ENCODE results near the gene DMD.
"Not testable (repeated sequence)": the region's sequence is repeated elsewhere in the genome, so short reads cannot be mapped to it uniquely, and the experiment has no call there.

Gene DMD

GRCh38 chrX:31377821-31378220 is 1833.5 kb downstream of the DMD start:
- DNase-seq = not testable (repeated sequence)

GRCh38 chrX:31376408-31377022 is 1834.8 kb downstream of the DMD start:
- no peak for DNase-seq

- DNase-seq = no peak
Measured at GRCh38 chrX:31374786-31375185, 1836.6 kb downstream of the DMD start.

GRCh38 chrX:31371956-31372355 is 1839.4 kb downstream of the DMD start:
- no peak for DNase-seq

GRCh38 chrX:31367816-31368215 is 1843.5 kb downstream of the DMD start:
- no peak for DNase-seq

GRCh38 chrX:31366041-31366440 is 1845.3 kb downstream of the DMD start:
- DNase-seq = no peak

- DNase-seq = no peak
Measured at GRCh38 chrX:31356275-31357212, 1854.8 kb downstream of the DMD start.

- DNase-seq = no peak
Measured at GRCh38 chrX:31355206-31355955, 1856.0 kb downstream of the DMD start.

- DNase-seq = no peak
Measured at GRCh38 chrX:31353095-31353494, 1858.3 kb downstream of the DMD start.

- DNase-seq = no peak
Measured at GRCh38 chrX:31350808-31351074, 1860.6 kb downstream of the DMD start.

- DNase-seq = no peak
Measured at GRCh38 chrX:31349515-31349914, 1861.8 kb downstream of the DMD start.

GRCh38 chrX:31340587-31340986 is 1870.8 kb downstream of the DMD start:
- no peak for DNase-seq

GRCh38 chrX:31338991-31339350 is 1872.4 kb downstream of the DMD start:
- DNase-seq = no peak

GRCh38 chrX:31337332-31337731 is 1874.0 kb downstream of the DMD start:
- no peak for DNase-seq

- no peak for DNase-seq
Measured at GRCh38 chrX:31336419-31336818, 1874.9 kb downstream of the DMD start.

GRCh38 chrX:31334997-31335396 is 1876.4 kb downstream of the DMD start:
- DNase-seq = no peak

GRCh38 chrX:31333165-31333831 is 1878.1 kb downstream of the DMD start:
- DNase-seq = no peak

- no peak for DNase-seq
Measured at GRCh38 chrX:31331928-31332327, 1879.4 kb downstream of the DMD start.

GRCh38 chrX:31331015-31331414 is 1880.3 kb downstream of the DMD start:
- DNase-seq = no peak

GRCh38 chrX:31329298-31329697 is 1882.1 kb downstream of the DMD start:
- DNase-seq = no peak

GRCh38 chrX:31323658-31324057 is 1887.7 kb downstream of the DMD start:
- DNase-seq = no peak

- DNase-seq = no peak
Measured at GRCh38 chrX:31320740-31321139, 1890.6 kb downstream of the DMD start.

- no peak for DNase-seq
Measured at GRCh38 chrX:31319586-31319985, 1891.8 kb downstream of the DMD start.

Measured in stimulated activated CD4-positive, alpha-beta T cell treated with anti-CD3 and anti-CD28 coated beads, Interleukin-4, amount 100 ng/mL, for 1 hour (primary cell).